ENCODE results near the gene MCHR1.
"Not testable (repeated sequence)": the region's sequence is repeated elsewhere in the genome, so short reads cannot be mapped to it uniquely, and the experiment has no call there.

The MCHR1 gene

DNA sequence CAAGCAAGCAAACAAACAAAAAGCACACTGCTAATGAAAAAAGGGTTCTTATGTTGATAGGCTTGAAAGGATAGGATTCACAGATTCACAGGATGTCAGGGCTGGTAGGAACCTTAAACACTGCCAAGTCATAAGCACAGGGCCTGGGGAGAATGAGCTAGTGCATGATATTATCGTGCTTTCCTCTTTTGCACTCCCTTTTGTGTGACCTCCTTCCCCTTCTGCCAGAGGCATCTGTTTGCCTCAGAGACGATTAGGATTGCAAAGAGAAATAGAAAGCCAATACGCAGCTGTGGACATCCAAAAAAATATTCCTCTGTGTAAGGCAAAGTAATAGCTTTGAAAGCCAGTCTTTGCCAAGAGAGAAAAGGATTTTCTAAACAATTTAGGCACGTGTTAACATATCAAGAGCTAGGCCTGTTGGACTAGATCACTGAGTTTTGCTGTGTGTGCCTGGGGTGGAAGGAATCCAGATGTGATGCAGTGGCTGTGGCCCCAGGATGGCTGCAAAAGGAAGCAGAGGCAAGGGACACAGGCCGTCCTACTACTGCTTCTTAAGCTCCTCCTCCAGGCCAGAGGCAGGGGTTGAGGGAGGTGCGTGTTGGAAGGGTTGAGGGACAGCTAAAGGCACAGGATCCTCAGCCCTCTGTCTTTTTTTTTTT lies 30.6 kb downstream of the MCHR1 start:
- DNase-seq (ENCODE audit: low read depth in 1 of 2, low spot score in 1 of 2), result no peak
- TF ChIP-seq JUND (IDR thresholded peaks at IDR 0.05; ENCODE audit: low read depth), result no peak
- in situ Hi-C loops (cut with HindIII; ENCODE audit: low pct_unique_long_range_greater_than_20kb, low sequenced_read_pairs), result no loop called here

DNA sequence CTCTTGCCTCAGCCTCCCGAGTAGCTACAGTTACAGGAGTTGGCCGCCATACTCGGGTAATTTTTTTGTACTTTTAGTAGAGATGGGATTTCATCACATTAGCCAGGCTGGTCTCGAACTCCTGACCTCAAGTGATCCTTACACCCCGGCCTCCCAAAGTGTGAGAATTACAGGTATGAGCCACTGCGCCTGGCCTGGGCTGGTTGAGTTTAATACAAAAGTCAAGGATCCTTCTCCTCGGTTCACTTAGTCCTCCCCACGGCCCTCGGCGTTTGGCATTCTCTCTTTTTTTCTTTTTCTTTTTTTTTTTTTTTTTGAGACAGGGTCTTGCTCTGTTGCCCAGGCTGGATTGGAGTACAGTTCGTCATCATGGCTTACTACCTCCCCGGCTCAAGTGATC lies 33.0 kb downstream of the MCHR1 start:
- no peak for TF ChIP-seq JUND (IDR thresholded peaks at IDR 0.05; ENCODE audit: low read depth)
- DNase-seq (ENCODE audit: low read depth in 1 of 2, low spot score in 1 of 2), result no peak
- in situ Hi-C loops (cut with HindIII; ENCODE audit: low pct_unique_long_range_greater_than_20kb, low sequenced_read_pairs), result no loop called here

DNA sequence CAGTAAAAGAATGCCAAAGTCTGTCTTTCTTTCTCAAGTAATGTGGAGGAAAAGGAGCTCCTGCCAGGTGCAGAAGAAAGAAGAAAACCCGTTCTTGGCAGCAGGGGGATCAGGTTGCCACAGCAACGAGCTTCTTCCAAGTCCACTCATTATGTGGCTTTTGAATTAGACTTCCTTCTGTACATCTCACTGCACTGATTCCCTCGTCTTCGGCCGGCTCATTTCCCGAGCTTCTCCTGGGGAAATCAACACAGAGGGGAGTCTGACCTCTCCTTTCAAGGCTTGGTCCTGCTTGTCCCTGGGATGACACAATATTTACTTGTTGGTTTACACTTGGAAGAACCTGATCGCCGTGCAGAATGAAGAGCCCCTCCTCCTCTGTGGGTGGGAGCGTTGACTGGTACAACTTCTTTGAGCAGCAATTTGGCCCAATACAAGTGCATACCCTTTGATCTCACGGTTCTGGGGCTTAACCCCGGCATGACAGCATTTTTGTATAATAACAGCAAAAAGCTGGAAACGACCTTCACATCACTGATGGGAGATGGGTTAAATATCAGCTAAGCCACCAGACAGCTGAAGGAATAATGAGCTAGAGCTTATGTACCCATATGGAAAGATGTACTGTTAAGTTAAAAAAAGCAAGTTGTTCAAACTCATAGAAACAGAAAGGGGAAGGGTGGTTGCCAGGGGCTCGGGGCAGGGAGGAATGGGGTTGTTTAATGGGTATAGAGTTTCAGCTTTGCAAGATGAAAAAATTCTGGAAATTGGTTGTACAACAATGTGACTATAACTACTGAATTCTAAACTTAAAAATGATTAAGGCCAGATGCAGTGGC lies 35.4 kb downstream of the MCHR1 start:
- TF ChIP-seq JUND (IDR thresholded peaks at IDR 0.05; ENCODE audit: low read depth), result no peak
- peak in 1 of 2 experiments; percentile 55 for DNase-seq (ENCODE audit: low read depth in 1 of 2, low spot score in 1 of 2)
- in situ Hi-C loops (cut with HindIII; ENCODE audit: low pct_unique_long_range_greater_than_20kb, low sequenced_read_pairs), result no loop called here

DNA sequence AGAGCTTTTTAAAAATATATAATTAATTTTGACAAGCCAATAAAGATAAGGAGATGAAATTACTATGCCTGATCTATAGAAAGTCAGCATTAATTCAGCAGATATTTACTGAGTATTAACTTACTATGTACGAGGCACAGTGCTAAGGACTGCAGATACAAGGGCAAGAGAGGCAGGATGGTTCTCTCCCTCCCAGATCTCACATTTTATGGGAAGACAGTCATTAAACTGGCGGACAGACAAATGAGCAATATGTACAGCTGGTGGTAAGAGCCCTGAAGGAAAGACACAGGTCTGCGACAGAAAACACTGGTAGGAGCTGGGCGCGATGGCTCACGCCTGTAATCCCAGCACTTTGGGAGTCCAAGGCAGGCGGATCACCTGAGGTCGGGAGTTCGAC lies 36.8 kb downstream of the MCHR1 start:
- no peak for TF ChIP-seq JUND (IDR thresholded peaks at IDR 0.05; ENCODE audit: low read depth)
- in situ Hi-C loops (cut with HindIII; ENCODE audit: low pct_unique_long_range_greater_than_20kb, low sequenced_read_pairs), result no loop called here
- DNase-seq (ENCODE audit: low read depth in 1 of 2, low spot score in 1 of 2), result no peak

DNA sequence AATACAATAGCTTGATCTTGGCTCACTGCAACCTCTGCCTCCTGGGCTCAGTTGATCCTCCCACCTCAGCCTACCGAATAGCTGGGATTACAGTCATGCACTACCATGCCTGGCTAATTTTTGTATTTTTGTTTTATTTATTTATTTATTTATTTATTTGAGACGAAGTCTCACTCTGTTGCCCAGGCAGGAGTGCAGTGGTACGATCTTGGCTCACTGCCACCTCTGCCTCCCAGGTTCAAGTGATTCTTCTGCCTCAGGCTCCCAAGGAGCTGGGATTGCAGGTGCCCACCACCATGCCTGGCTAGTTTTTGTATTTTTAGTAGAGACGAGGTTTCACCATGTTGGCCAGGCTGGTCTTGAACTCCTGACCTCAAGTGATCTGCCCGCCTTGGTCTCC lies 38.4 kb downstream of the MCHR1 start:
- in situ Hi-C loops (cut with HindIII; ENCODE audit: low pct_unique_long_range_greater_than_20kb, low sequenced_read_pairs); DNase-seq (ENCODE audit: low read depth in 1 of 2, low spot score in 1 of 2): not testable (repeated sequence)

DNA sequence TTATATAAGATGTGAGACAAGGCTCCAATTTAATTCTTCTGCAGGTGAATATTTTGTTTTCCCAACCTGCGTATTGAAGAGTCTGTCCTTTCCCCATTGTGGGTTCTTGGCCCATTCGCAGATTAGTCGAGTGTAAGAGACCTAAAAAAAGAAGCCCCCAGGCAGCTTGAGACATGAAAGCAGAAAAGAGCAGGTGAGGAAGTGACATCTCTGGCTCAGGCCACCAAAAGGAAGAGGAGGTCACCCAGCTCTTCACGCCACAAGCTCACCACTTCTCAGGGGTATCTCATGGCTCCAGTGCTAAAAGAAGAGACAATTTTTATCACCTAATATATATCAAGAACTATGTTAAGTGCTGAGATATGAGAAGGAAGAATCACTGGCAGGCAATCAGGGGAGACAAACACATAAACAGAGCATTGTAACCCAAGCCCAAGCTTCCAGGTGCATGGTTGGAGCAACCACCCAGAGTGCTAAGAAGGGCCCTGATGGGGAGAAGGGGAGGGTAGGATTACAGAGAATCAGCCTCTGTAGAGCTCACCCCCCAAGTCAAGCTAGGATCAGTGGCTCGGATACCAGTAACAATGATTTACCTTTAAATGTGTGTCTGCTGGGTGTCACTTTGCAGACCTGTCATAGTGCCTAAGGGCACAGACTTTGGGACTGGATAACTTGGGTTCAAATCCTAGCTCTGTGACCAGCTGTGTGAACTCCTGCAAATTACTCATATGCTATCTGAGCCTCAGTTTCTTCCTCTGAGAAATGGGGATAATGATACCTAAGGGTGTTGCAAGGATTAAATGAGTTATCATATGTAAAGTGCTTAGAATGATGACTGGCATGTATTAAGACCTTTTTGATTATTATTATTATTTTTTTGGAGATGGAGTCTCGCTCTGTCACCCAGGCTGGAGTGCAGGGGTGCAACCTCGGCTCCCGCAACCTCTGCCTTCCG lies 39.2 kb downstream of the MCHR1 start:
- in situ Hi-C loops (cut with HindIII; ENCODE audit: low pct_unique_long_range_greater_than_20kb, low sequenced_read_pairs), result no loop called here
- DNase-seq (ENCODE audit: low read depth in 1 of 2, low spot score in 1 of 2), result no peak
- no peak for TF ChIP-seq JUND (IDR thresholded peaks at IDR 0.05; ENCODE audit: low read depth)

DNA sequence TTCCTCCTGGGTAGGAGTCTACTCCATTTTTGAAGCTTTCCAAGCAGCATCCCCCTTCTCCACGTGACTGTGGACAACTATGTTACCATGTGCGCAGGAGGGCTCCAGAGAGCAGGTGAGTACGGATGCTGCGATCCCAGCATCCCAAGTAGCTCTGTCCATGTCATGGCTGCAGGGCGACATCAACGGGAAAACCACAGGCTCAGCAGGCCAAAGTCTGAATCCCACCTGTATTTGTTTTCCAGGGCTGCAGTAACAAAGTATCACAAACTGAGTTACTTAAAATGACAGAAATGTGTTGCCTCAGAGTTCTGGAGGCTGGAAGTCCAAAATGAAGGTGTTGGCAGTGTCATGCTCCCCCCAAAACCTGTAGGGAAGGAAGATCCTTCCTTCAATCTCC lies 40.3 kb downstream of the MCHR1 start:
- DNase-seq (ENCODE audit: low read depth in 1 of 2, low spot score in 1 of 2), result no peak
- in situ Hi-C loops (cut with HindIII; ENCODE audit: low pct_unique_long_range_greater_than_20kb, low sequenced_read_pairs), result no loop called here
- no peak for TF ChIP-seq JUND (IDR thresholded peaks at IDR 0.05; ENCODE audit: low read depth)

DNA sequence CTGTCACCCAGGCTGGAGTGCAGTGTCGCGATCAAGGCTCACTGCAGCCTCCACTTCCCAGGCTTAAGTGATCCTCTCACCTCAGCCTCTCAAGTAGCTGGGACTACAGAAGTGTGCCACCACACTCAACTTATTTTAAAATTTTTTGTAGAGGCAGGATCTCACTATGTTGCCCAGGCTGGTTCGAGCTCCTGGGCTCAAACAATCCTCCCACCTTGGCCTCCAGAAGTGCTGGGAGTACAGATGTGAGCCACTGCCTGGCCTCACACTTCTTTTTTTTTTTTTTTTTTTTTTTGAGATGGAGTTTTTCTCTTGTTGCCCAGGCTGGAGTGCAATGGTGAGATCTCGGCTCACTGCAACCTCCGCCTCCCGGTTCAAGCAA lies 40.9 kb downstream of the MCHR1 start:
- in situ Hi-C loops (cut with HindIII; ENCODE audit: low pct_unique_long_range_greater_than_20kb, low sequenced_read_pairs); DNase-seq (ENCODE audit: low read depth in 1 of 2, low spot score in 1 of 2): not testable (repeated sequence)

DNA sequence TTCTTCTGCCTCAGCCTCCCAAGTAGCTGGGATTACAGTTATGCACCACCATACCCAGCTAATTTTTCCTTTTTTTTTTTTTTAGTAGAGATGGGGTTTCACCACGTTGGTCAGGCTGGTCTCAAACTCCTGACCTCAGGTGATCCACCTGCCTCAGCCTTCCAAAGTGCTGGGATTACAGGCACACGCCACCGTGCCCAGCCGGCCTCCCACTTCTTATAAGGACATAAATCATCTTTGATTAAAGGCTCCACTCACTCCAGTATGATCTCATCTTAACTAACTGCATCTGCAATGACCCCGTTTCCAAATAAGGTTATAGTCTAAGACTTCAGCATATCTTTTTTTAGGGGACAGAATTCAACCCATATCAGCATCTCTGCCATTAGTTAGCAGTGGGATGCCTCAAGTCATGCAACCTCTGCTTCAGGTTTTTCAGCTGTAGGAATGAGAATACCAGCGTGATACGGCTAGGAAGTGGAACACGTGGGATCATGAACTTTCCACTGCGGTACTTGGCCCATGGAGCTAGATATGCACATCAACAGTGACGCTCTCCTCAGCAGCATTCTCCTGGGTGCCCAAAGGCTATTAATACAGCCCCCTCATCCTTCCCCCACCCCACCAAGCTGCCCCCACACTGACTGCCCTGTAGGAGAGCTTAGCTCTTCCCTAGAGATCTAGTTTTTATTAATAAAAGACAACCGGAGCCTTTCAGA lies 41.4 kb downstream of the MCHR1 start:
- in situ Hi-C loops (cut with HindIII; ENCODE audit: low pct_unique_long_range_greater_than_20kb, low sequenced_read_pairs), result no loop called here
- TF ChIP-seq JUND (IDR thresholded peaks at IDR 0.05; ENCODE audit: low read depth), result no peak
- no peak for DNase-seq (ENCODE audit: low read depth in 1 of 2, low spot score in 1 of 2)

DNA sequence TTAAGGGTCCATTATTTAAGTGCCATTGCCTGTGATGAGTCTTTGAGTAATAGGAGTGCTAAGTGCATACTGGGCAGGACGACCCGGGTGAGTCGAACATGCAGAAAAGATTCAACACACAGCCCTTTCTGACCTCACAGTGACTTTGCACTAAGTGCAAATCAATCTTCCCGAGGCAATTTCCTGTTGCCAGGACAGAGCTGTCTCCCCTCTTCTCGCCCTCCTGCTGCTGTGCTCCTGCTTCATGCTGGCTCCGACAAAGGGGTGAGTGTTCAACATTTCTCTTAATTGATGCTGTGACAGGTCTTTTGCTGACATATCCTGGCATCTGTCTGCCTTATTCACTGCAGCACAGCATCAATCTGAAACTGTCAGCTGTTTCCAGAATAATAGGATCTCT lies 42.0 kb downstream of the MCHR1 start:
- no peak for DNase-seq (ENCODE audit: low read depth in 1 of 2, low spot score in 1 of 2)
- in situ Hi-C loops (cut with HindIII; ENCODE audit: low pct_unique_long_range_greater_than_20kb, low sequenced_read_pairs), result no loop called here
- no peak for TF ChIP-seq JUND (IDR thresholded peaks at IDR 0.05; ENCODE audit: low read depth)

DNA sequence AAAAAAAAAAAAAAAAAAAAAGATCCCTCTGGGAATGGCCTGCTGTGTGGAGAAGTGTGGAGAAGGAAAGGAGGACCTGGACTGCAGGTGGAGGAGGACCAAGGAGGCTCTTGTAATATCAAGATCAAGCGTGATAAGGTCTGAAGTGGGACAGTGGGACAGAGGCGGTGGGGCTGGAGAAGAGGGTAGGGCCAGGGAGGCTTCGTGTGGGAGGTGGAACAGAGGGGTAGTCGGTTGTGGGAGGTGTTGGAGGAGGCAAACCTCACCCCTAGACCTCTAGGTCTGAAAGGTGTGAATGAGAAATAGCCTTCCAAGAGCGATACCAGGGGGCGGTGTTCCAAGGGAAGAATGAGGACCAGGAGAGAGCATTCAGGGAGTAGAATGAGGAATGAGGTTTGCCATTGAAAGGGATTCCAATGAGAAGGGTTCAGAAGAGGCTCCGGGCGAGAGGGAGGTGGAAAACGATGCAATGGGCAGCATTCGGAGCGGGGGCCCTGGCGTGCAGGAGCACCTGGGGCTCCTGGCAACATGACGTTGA lies 44.2 kb downstream of the MCHR1 start:
- in situ Hi-C loops (cut with HindIII; ENCODE audit: low pct_unique_long_range_greater_than_20kb, low sequenced_read_pairs), result no loop called here
- no peak for TF ChIP-seq JUND (IDR thresholded peaks at IDR 0.05; ENCODE audit: low read depth)
- no peak for DNase-seq (ENCODE audit: low read depth in 1 of 2, low spot score in 1 of 2)

DNA sequence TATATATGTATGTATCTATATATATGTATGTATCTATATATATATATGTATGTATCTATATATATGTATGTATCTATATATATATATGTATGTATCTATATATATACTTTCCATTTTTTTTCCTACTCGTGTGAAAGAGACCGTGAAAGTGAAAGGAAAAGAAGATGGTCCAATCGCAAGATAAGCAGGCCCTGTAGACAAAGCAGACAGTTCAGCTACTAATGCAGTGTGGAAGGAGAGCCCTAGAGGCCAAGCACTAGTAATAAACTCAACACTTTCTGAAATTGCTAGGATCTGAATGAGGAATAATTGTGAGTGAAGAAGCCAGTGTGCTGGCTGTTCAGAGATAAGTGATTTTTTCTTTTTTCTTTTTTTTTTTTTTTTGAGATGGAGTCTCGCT lies 47.2 kb downstream of the MCHR1 start:
- DNase-seq (ENCODE audit: low read depth in 1 of 2, low spot score in 1 of 2), result no peak
- no peak for TF ChIP-seq JUND (IDR thresholded peaks at IDR 0.05; ENCODE audit: low read depth)
- in situ Hi-C loops (cut with HindIII; ENCODE audit: low pct_unique_long_range_greater_than_20kb, low sequenced_read_pairs), result no loop called here

Data from T47D (cell line).